Keratinocyte (primary cell): ENCODE data around the gene GFI1B.
"Not testable (repeated sequence)": the region's sequence is repeated elsewhere in the genome, so short reads cannot be mapped to it uniquely, and the experiment has no call there.

Experiments used
- CTCF ChIP-seq, 3 experiments: IDR thresholded peaks in 1 of 3; conservative IDR thresholded peaks in 1 of 3; optimal IDR thresholded peaks in 1 of 3; 2 replicates in 2 of 3; 3 replicates in 1 of 3; pipeline versions ENCODE3 to v1.5.1; 2011; ENCODE audit warnings: low read length in 3 of 3, mild to moderate bottlenecking in 3 of 3, moderate library complexity in 2 of 3, control low read depth in 1 of 3, inconsistent platforms in 1 of 3; ENCODE audit not compliant: insufficient read depth in 2 of 3; ENCODE audit errors: extremely low read depth in 1 of 3
- EZH2 ChIP-seq: IDR thresholded peaks from one replicate; pipeline ENCODE4 v1.6.1; 2012; ENCODE audit warnings: inconsistent platforms, mild to moderate bottlenecking, low read length, moderate library complexity

GRCh38 chr9:133040892-133041479 is 62.5 kb downstream of the GFI1B start:
- peak in 2 of 3 experiments; percentile 46 to 65 for TF ChIP-seq CTCF (optimal IDR thresholded peaks at IDR 0.05 in 1 of 3, IDR thresholded peaks at IDR 0.05 in 1 of 3, conservative IDR thresholded peaks at IDR 0.05 in 1 of 3; ENCODE audit: extremely low read depth in 1 of 3, insufficient read depth in 2 of 3, low read length in 3 of 3)
- TF ChIP-seq EZH2: not testable (repeated sequence)
